Vagina (tissue), 2 donors: ENCODE measurements around the gene ACOXL. TPM values are rescaled to one million over a fixed set of nuclear protein-coding genes. Genes with fewer than 3 reads are reported as not detected.

ENCODE experiments used
- DNase-seq, 2 donors: peaks; one replicate each; pipeline ENCODE4 v3.0.0-alpha.2; 2017; ENCODE audit errors: extremely low spot score in 2 of 2
- H3K27ac ChIP-seq: fragments of 200-600 bp; sonication (generic); one replicate; pipeline ENCODE4 v1.5.1; 2019
- H3K27me3 ChIP-seq: fragments of 200-600 bp; sonication (generic); one replicate; pipeline ENCODE4 v1.5.1; 2019
- H3K36me3 ChIP-seq, 2 donors: fragments of 200-600 bp; sonication (generic); one replicate each; pipeline ENCODE4 v1.5.1; 2017 to 2019
- H3K4me1 ChIP-seq: fragments of 200-600 bp; sonication (generic); one replicate; pipeline ENCODE4 v1.5.1; 2019
- H3K4me3 ChIP-seq, 2 donors: fragments of 200-600 bp; sonication (generic); 1 replicate in 1 of 2; 2 replicates in 1 of 2; pipeline ENCODE4 v1.5.1; 2016 to 2019
- H3K9me3 ChIP-seq: fragments of 200-600 bp; sonication (generic); one replicate; pipeline ENCODE4 v1.5.1; 2019
- CTCF ChIP-seq, 3 experiments: fragments of 450-650 bp in 2 of 3; fragments of 200-600 bp in 1 of 3; sonication (generic) in 1 of 3; IDR thresholded peaks; one replicate each; pipeline ENCODE4 v1.5.1; 2017 to 2019; ENCODE audit warnings: antibody characterized with exemption in 3 of 3, mild to moderate bottlenecking in 2 of 3, moderate library complexity in 2 of 3
- POLR2A ChIP-seq, 2 donors: fragments of 450-650 bp; IDR thresholded peaks; one replicate each; pipeline ENCODE4 v1.6.1; 2017; ENCODE audit warnings: antibody characterized with exemption in 2 of 2, mild to moderate bottlenecking in 2 of 2, moderate library complexity in 2 of 2
- POLR2AphosphoS5 ChIP-seq, 2 donors: sonication (generic); formaldehyde crosslinking; IDR thresholded peaks; one replicate each; pipeline ENCODE4 v1.9.0; 2017; ENCODE audit warnings: antibody characterized with exemption in 2 of 2, mild to moderate bottlenecking in 2 of 2, low read depth in 1 of 2; ENCODE audit not compliant: insufficient read depth in 1 of 2
- intact Hi-C: fragments of 100-400 bp; cut with DNase I; formaldehyde crosslinking; loops from one replicate; pipeline ENCODE4 v1.15.1; 2023
- total RNA-seq: library from RNA; depleted of rRNA; stranded (reverse); fragments of >200 nt; gene quantifications from one replicate; pipeline ENCODE4 v1.2.3, GENCODE V29; 2016

The ACOXL gene
- total RNA-seq, 1 donor from 2014 or later: not detected

DNA sequence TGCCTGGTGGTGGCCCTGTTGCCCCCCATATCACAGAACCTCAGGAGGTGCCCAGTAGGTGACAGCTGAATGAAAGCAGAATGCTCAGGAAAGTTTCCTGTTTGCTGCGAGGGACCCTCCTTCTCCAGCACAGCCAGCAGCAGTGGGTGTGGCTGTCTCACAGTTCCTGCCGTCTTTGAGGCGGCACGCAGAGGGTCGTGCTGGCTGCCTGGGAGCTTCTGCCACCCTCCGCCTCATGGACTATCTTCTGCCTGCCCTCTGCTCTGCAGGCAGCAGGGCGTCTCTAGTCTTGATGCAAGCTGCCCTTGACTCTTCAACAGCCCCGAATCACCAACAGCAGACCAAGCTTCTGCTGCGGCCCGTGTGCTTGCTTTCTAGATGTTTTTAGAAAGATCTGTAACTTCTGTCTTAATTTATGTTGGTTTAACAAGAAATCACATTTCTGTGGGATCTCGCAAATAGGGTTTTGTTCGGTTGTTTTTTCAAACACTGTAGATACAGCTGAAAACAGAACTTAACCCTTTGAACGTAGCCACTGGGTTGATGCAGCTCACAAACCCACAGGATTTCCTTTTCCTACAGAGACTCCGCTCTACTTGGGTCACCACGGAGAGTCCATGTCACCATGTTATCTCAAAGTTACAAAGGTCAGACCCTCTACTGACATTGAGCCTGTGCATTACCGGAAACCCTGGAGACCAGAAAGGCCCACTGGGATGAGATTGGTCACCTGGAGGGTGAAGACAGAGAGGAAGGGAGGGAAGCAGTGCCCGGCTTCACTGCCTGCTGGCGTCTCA, 144.9 kb downstream of the ACOXL start:
- no peaks in the 10 kb centered on the region for H3K36me3 ChIP-seq
- H3K27ac ChIP-seq: no peak overlapping the region
- TF ChIP-seq CTCF (IDR thresholded peaks at IDR 0.05) (no peak), POLR2AphosphoS5 (IDR thresholded peaks at IDR 0.05; ENCODE audit: insufficient read depth in 1 of 2, low read depth in 1 of 2) (no peak), POLR2A (IDR thresholded peaks at IDR 0.05) (no peak)
- DNase-seq: no peak
- no peaks in the 10 kb centered on the region for H3K4me1 ChIP-seq
- no peaks in the 10 kb centered on the region for H3K9me3 ChIP-seq
- H3K27me3 ChIP-seq: no peaks in the 10 kb centered on the region
- intact Hi-C loops: no loop called here
- no peak overlapping the region for H3K4me3 ChIP-seq

- intact Hi-C loops: no loop called here
- no peak for DNase-seq
Observed at GRCh38 chr2:110878150-110878549, 145.8 kb downstream of the ACOXL start.

DNA sequence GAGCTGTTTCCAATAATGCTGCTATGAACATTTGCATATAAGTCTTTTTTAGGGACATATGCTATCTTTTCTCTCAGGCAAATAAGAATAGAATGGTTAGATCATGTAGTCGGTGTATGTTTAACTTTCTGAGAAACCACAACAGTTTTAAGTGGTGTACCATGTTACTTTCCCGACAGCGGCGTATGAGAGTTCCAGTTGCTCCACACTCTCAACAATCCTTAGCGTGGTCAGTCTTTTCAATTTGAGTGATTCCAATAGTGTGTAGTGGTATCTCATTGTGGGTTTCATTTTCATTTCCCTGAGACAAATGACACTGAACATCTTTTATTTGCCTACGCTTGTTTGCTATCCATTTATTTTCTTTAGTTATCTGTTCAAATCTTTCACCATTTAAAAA, 149.5 kb downstream of the ACOXL start:
- no peaks in the 10 kb centered on the region for H3K27me3 ChIP-seq
- H3K4me3 ChIP-seq: no peak overlapping the region
- no peaks in the 10 kb centered on the region for H3K9me3 ChIP-seq
- intact Hi-C loops: no loop called here
- no peak for DNase-seq
- no peaks in the 10 kb centered on the region for H3K36me3 ChIP-seq
- H3K4me1 ChIP-seq: no peaks in the 10 kb centered on the region
- TF ChIP-seq POLR2A (IDR thresholded peaks at IDR 0.05): no peak
- no peak for TF ChIP-seq CTCF (IDR thresholded peaks at IDR 0.05)
- no peak for TF ChIP-seq POLR2AphosphoS5 (IDR thresholded peaks at IDR 0.05; ENCODE audit: insufficient read depth in 1 of 2, low read depth in 1 of 2)
- no peak overlapping the region for H3K27ac ChIP-seq

More at GRCh38 chr2:110878150-110878549, 145.8 kb downstream of the ACOXL start:
- TF ChIP-seq POLR2AphosphoS5 (IDR thresholded peaks at IDR 0.05; ENCODE audit: insufficient read depth in 1 of 2, low read depth in 1 of 2) (no peak), POLR2A (IDR thresholded peaks at IDR 0.05) (no peak), CTCF (IDR thresholded peaks at IDR 0.05) (no peak)
- no peaks in the 10 kb centered on the region for H3K36me3 ChIP-seq
- no peak overlapping the region for H3K27ac ChIP-seq
- no peaks in the 10 kb centered on the region for H3K9me3 ChIP-seq
- no peaks in the 10 kb centered on the region for H3K4me1 ChIP-seq
- H3K4me3 ChIP-seq: no peak overlapping the region
- no peaks in the 10 kb centered on the region for H3K27me3 ChIP-seq

GRCh38 chr2:110883406-110883805, 151.0 kb downstream of the ACOXL start:
- Histone ChIP-seq H3K27me3 (no peaks in the 10 kb centered on the region), H3K4me3 (no peak overlapping the region), H3K4me1 (no peaks in the 10 kb centered on the region), H3K9me3 (no peaks in the 10 kb centered on the region), H3K36me3 (no peaks in the 10 kb centered on the region), H3K27ac (no peak overlapping the region)
- TF ChIP-seq POLR2A (IDR thresholded peaks at IDR 0.05): no peak
- no peak for DNase-seq
- intact Hi-C loops: no loop called here

- no peak for DNase-seq
- no peaks in the 10 kb centered on the region for H3K4me1 ChIP-seq
- intact Hi-C loops: no loop called here
- no peaks in the 10 kb centered on the region for H3K9me3 ChIP-seq
- H3K4me3 ChIP-seq: no peak overlapping the region
- TF ChIP-seq POLR2AphosphoS5 (IDR thresholded peaks at IDR 0.05; ENCODE audit: insufficient read depth in 1 of 2, low read depth in 1 of 2) (no peak), POLR2A (IDR thresholded peaks at IDR 0.05) (no peak), CTCF (IDR thresholded peaks at IDR 0.05) (no peak)
- H3K27ac ChIP-seq: no peak overlapping the region
- no peaks in the 10 kb centered on the region for H3K36me3 ChIP-seq
- H3K27me3 ChIP-seq: no peaks in the 10 kb centered on the region
Observed at GRCh38 chr2:110885256-110885655, 152.9 kb downstream of the ACOXL start.
